Ascending aorta (tissue), 2 donors: ENCODE data around the gene QSOX2. TPM values are rescaled to one million over a fixed set of nuclear protein-coding genes. Genes with fewer than 3 reads are reported as not detected.

Experiments
- DNase-seq, 2 donors: peaks; one replicate each; pipeline ENCODE4 v3.0.0-alpha.2; 2019; ENCODE audit warnings: low spot score in 2 of 2
- H3K27ac ChIP-seq, 2 donors: fragments of 200-600 bp; sonication (generic); one replicate each; pipeline ENCODE4 v1.5.1; 2016 to 2017; ENCODE audit warnings: mild to moderate bottlenecking in 1 of 2
- H3K27me3 ChIP-seq: fragments of 200-600 bp; sonication (generic); one replicate; pipeline ENCODE4 v1.5.1; 2017
- H3K36me3 ChIP-seq, 2 donors: fragments of 200-600 bp; sonication (generic); one replicate each; pipeline ENCODE4 v1.5.1; 2016
- H3K4me1 ChIP-seq, 2 donors: fragments of 200-600 bp; sonication (generic); one replicate each; pipeline ENCODE4 v1.5.1; 2016 to 2017; ENCODE audit warnings: mild to moderate bottlenecking in 1 of 2
- H3K4me3 ChIP-seq, 2 donors: fragments of 200-600 bp; sonication (generic); one replicate each; pipeline ENCODE4 v1.5.1; 2016 to 2017; ENCODE audit warnings: mild to moderate bottlenecking in 1 of 2
- H3K9me3 ChIP-seq, 2 donors: fragments of 200-600 bp; sonication (generic); one replicate each; pipeline ENCODE4 v1.5.1; 2016
- intact Hi-C: fragments of 100-400 bp; cut with DNase I; formaldehyde crosslinking; loops from one replicate; pipeline ENCODE4 v1.15.1; 2023
- total RNA-seq: library from RNA; depleted of rRNA; stranded (reverse); fragments of >200 nt; gene quantifications from one replicate; pipeline ENCODE4 v1.1.0, GENCODE V29; 2016
- TF ChIP-seq, protein P1 (sequence below), 3 experiments: fragments of 200-600 bp in 2 of 3; fragments of 450-650 bp in 1 of 3; sonication (generic) in 2 of 3; IDR thresholded peaks; one replicate each; pipeline ENCODE4 v1.5.1; 2016 to 2019; ENCODE audit warnings: antibody characterized with exemption in 3 of 3, mild to moderate bottlenecking in 1 of 3, moderate library complexity in 1 of 3

The QSOX2 gene
- total RNA-seq, 1 donor from 2014 or later = 3.7 TPM

DNA sequence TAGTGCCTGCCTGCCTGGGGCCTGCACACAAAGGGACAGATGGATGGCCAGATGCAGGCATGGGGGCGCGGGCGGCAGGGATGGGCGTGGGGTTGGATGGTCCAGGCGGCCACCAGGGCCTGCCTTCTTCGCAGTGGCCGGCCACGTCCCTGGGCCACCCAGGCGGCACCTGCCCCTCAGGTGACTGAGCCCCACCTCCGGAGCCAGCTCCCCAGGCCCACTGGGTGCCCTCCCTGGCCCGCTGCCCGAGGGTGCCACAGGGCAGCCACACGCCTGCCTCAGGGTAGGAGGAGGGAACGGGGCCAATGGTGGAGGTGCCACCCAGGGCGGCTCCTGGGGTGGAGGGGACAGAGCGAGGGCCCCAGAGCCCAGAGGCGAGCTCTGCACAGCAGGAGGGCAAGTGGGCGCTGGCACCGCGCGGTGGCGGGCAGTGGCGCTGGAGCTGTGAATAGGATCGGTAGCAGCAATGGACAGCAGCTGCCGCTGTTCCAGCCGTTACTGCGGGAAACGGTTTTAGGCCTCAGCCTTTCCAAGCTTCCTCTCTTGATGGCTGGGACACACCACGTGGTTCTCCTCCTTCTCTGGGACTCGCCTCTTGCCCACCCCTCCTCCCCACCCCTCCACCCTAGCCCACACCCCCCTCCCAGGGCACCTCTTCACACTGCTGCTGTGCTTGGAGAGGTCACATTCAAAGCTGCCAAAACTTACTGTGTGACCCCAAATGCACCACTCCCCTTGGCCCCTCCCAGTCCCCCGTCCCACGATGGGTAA lies 59.8 kb downstream of the QSOX2 start:
- no peak overlapping the region for H3K4me3 ChIP-seq
- no peaks in the 10 kb centered on the region for H3K9me3 ChIP-seq
- H3K27me3 ChIP-seq = no peaks in the 10 kb centered on the region
- no peak overlapping the region for H3K27ac ChIP-seq
- H3K36me3 ChIP-seq = no peaks in the 10 kb centered on the region
- no peaks in the 10 kb centered on the region for H3K4me1 ChIP-seq
- intact Hi-C loops = no loop called here
- no peak for DNase-seq
- TF ChIP-seq, protein P1, sequence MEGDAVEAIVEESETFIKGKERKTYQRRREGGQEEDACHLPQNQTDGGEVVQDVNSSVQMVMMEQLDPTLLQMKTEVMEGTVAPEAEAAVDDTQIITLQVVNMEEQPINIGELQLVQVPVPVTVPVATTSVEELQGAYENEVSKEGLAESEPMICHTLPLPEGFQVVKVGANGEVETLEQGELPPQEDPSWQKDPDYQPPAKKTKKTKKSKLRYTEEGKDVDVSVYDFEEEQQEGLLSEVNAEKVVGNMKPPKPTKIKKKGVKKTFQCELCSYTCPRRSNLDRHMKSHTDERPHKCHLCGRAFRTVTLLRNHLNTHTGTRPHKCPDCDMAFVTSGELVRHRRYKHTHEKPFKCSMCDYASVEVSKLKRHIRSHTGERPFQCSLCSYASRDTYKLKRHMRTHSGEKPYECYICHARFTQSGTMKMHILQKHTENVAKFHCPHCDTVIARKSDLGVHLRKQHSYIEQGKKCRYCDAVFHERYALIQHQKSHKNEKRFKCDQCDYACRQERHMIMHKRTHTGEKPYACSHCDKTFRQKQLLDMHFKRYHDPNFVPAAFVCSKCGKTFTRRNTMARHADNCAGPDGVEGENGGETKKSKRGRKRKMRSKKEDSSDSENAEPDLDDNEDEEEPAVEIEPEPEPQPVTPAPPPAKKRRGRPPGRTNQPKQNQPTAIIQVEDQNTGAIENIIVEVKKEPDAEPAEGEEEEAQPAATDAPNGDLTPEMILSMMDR (IDR thresholded peaks at IDR 0.05) = no peak

DNA sequence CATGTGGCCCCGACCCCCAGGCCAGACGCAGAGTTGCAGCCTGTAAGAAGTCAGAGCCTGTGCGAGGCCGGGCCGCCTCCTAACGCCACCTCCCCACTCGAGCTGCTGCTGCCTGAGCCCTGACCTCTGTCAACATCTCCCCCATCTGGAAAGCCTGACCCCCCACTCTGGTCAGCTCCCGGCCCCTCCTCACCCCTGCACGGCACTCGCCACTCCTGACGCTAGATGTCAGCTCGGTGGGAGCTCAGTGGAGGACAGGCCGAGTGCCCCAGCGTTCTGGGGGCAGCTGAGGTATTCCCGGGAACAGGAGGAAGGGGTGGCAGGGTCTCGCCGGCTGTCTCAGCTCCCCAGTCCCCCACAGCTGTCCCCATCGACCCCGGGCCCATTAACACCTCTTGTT lies 60.5 kb downstream of the QSOX2 start:
- Histone ChIP-seq H3K27ac (no peak overlapping the region), H3K4me3 (no peak overlapping the region), H3K36me3 (no peaks in the 10 kb centered on the region), H3K27me3 (no peaks in the 10 kb centered on the region), H3K4me1 (no peaks in the 10 kb centered on the region), H3K9me3 (no peaks in the 10 kb centered on the region)
- intact Hi-C loops = no loop called here
- no peak for DNase-seq
- TF ChIP-seq, protein P1 (IDR thresholded peaks at IDR 0.05) = no peak

- Histone ChIP-seq H3K27me3 (no peaks in the 10 kb centered on the region), H3K27ac (no peak overlapping the region), H3K4me1 (no peaks in the 10 kb centered on the region), H3K4me3 (no peak overlapping the region), H3K36me3 (no peaks in the 10 kb centered on the region), H3K9me3 (no peaks in the 10 kb centered on the region)
- intact Hi-C loops = no loop called here
- TF ChIP-seq, protein P1 (IDR thresholded peaks at IDR 0.05) = no peak
- DNase-seq = no peak
Measured at GRCh38 chr9:136182850-136183422, 62.7 kb downstream of the QSOX2 start.

DNA sequence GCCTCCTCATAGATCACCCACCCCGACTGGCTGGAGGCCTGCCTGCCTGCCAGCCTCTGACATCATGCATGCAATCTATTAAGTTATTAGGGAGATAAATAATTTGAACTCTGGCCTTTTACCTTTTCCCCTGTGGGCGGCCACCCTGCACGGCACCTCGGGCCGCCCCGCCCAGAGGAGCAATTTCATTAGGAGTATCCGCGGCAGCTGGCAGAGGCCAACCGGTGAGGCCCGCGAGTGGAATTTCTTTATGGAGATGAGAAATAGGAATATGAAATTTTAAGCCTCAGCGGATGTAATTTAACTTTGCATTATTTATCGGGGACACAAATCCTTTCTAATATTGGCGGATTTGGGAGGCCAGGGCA lies 63.2 kb downstream of the QSOX2 start:
- DNase-seq = no peak
- Histone ChIP-seq H3K27me3 (no peaks in the 10 kb centered on the region), H3K4me1 (no peaks in the 10 kb centered on the region), H3K36me3 (no peaks in the 10 kb centered on the region), H3K27ac (no peak overlapping the region), H3K4me3 (no peak overlapping the region), H3K9me3 (no peaks in the 10 kb centered on the region)
- intact Hi-C loops = no loop called here
- TF ChIP-seq, protein P1 (IDR thresholded peaks at IDR 0.05) = no peak

GRCh38 chr9:136181784-136182419 lies 63.7 kb downstream of the QSOX2 start:
- intact Hi-C loops = no loop called here
- no peak overlapping the region for H3K27ac ChIP-seq
- H3K9me3 ChIP-seq = no peaks in the 10 kb centered on the region
- no peak overlapping the region for H3K4me3 ChIP-seq
- H3K4me1 ChIP-seq = no peaks in the 10 kb centered on the region
- no peaks in the 10 kb centered on the region for H3K36me3 ChIP-seq
- TF ChIP-seq, protein P1 (IDR thresholded peaks at IDR 0.05) = no peak
- DNase-seq = no peak
- H3K27me3 ChIP-seq = no peaks in the 10 kb centered on the region
